Measurements from ENCODE around the gene RTBDN.
A peak's percentile ranks its signal among the peaks of the same experiment; 100 is the strongest.

RTBDN gene

DNA sequence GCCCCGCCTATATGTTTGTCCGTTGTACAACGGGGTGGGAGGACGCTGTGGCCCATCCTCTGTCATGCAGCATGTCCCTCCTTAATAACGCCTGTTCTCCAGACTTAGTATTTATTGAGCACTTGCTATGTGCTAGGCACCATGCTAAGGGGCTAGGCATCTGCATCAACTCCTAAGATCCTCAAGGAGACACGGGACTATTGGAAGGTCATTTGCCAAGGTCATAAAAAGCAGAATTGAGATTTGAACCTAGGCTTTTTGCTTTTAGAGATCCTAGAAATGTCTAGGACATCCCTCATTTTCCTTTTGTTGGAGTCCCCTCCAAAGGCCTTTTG is 2.1 kb upstream of the RTBDN start:
- H3K4me1 ChIP-seq: peaks cover 16% of the 10 kb centered on the region

DNA sequence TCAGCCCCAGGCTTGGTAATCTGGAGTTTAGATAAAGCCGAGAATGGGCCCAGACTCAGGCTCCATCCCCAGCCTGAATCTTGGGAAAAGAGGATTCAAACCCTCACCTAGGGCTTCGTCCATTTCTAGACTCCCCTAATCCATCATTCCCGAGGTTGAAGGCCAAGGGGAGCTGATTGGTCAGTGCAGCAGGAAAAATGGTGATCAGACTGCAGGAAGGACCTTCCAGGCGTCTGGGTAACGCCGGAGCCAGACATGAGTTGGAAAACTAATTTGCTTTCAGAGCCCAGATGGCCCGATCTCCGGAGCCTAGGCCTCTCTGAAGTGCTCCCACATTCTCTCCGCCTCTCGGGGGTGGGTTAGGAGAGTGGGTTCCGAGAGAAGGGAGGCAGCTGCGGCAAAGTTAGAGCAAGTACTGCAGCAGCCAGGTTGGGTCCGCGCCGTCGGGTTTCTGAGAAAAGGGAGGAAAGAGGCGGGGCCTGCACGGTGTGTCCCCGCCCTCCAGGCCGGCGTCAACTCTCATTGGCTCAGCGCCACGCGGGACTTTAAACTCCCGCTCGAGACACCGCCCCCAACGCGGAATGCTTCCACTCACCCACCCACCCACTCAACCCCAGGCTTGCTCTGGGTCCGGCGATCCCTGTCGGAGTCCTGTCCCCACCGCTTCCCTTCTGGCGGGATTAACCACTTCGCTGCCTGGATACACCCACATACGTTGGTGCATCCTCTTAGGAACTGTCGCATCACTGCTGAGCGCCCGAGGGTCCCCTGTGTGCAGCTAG is 788 bp upstream of the RTBDN start:
- TF ChIP-seq, protein P1, sequence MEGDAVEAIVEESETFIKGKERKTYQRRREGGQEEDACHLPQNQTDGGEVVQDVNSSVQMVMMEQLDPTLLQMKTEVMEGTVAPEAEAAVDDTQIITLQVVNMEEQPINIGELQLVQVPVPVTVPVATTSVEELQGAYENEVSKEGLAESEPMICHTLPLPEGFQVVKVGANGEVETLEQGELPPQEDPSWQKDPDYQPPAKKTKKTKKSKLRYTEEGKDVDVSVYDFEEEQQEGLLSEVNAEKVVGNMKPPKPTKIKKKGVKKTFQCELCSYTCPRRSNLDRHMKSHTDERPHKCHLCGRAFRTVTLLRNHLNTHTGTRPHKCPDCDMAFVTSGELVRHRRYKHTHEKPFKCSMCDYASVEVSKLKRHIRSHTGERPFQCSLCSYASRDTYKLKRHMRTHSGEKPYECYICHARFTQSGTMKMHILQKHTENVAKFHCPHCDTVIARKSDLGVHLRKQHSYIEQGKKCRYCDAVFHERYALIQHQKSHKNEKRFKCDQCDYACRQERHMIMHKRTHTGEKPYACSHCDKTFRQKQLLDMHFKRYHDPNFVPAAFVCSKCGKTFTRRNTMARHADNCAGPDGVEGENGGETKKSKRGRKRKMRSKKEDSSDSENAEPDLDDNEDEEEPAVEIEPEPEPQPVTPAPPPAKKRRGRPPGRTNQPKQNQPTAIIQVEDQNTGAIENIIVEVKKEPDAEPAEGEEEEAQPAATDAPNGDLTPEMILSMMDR (IDR thresholded peaks at IDR 0.05): no peak
- no peak overlapping the region for H3K9ac ChIP-seq
- no peaks in the 10 kb centered on the region for H3K36me3 ChIP-seq (ENCODE audit: control insufficient read depth, insufficient read depth, low read length)
- H3K4me3 ChIP-seq (ENCODE audit: low read depth, low read length): no peak overlapping the region
- H3K27me3 ChIP-seq (ENCODE audit: control insufficient read depth, insufficient read depth, low read length): no peaks in the 10 kb centered on the region
- peak overlapping the region; percentile 13 for H3K27ac ChIP-seq
- no peaks in the 10 kb centered on the region for H3K79me2 ChIP-seq
- H3K9me3 ChIP-seq (ENCODE audit: control insufficient read depth, low read length): no peaks in the 10 kb centered on the region
- H3K4me1 ChIP-seq: peaks cover 9% of the 10 kb centered on the region
- H3K4me2 ChIP-seq (ENCODE audit: low read length): no peak overlapping the region
- peak overlapping the region; percentile 35 for H2AFZ ChIP-seq

More for the DNA sequence above, 2.1 kb upstream of the RTBDN start:
- no peak overlapping the region for H3K9ac ChIP-seq
- H3K4me2 ChIP-seq (ENCODE audit: low read length): no peak overlapping the region
- peaks cover 6% of the 10 kb centered on the region for H3K79me2 ChIP-seq
- no peak overlapping the region for H3K27ac ChIP-seq
- H3K4me3 ChIP-seq (ENCODE audit: low read depth, low read length): no peak overlapping the region
- no peaks in the 10 kb centered on the region for H3K27me3 ChIP-seq (ENCODE audit: control insufficient read depth, insufficient read depth, low read length)
- H3K36me3 ChIP-seq (ENCODE audit: control insufficient read depth, insufficient read depth, low read length): no peaks in the 10 kb centered on the region
- H2AFZ ChIP-seq: no peak overlapping the region
- H3K9me3 ChIP-seq (ENCODE audit: control insufficient read depth, low read length): no peaks in the 10 kb centered on the region
- TF ChIP-seq, protein P1 (IDR thresholded peaks at IDR 0.05): no peak

DNA sequence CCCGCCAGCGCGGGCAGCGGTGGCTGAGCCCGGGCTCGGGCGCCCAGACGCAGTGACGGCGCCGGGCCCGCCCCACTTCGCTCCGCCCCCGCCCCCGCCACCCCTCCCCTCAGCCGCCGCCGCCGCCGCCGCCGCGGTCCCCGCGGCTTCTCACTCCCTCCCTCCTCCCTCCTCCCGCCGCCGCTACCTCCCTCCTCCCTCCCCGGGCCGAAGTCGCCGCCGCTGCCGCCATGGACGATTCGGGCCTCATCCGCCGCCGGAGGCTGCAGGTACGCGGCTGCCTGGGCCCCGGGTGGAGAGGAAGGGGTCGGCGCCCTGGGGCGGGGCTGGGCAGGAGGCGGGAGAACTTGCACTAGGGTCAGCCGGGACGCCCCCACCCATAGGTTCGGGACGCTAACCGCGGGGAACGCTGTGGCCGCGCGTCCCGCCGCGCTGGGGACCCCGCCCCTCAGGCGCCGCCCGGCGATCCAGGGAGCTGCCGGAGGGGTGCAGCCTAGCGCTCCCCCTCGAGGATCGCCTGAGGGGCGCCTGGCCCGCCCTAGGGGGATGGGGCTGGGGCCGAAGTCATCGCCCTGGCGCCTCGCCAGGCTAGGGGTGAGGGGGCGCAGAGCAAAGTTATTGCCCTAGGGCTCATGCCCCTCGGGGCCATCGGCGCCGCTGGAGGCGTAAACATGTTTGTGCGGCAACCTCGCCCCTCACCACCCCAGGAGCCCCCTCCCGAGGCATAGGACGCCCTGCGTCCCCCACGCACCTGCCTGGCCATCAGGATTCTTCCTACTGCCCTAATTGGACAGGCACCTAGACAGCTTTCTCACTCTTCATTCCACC is 427 bp downstream of the RTBDN start:
- Histone ChIP-seq H3K27ac (peak overlapping the region; percentile 45), H3K4me2 (ENCODE audit: low read length) (peak overlapping the region; percentile 58), H3K79me2 (no peaks in the 10 kb centered on the region), H3K9ac (peak overlapping the region; percentile 48), H3K36me3 (ENCODE audit: control insufficient read depth, insufficient read depth, low read length) (no peaks in the 10 kb centered on the region), H2AFZ (peak overlapping the region; percentile 96), H3K27me3 (ENCODE audit: control insufficient read depth, insufficient read depth, low read length) (no peaks in the 10 kb centered on the region), H3K4me3 (ENCODE audit: low read depth, low read length) (peak overlapping the region; percentile 40), H3K4me1 (peaks cover 12% of the 10 kb centered on the region), H3K9me3 (ENCODE audit: control insufficient read depth, low read length) (no peaks in the 10 kb centered on the region)
- TF ChIP-seq, protein P1 (IDR thresholded peaks at IDR 0.05): no peak

DNA sequence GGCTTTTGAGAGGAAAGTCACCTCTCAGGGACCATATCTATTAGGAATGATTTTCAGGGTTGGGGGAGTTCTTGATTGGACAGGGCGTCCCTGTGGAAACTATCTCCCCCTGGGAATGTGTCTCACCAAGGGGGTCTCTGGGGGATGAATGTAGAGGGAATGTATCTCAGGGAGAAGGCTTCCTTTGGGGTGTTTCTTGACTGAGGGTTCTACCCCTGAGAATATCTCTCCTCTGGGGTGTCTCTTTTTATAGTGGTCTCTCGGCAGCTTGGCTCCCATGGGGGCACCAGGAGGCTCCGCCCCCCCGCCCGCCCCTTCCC is 1.0 kb downstream of the RTBDN start:
- Histone ChIP-seq H3K27ac (no peak overlapping the region), H3K4me1 (peaks cover 15% of the 10 kb centered on the region), H3K4me3 (ENCODE audit: low read depth, low read length) (no peak overlapping the region), H3K9me3 (ENCODE audit: control insufficient read depth, low read length) (no peaks in the 10 kb centered on the region), H2AFZ (peak overlapping the region; percentile 78), H3K27me3 (ENCODE audit: control insufficient read depth, insufficient read depth, low read length) (no peaks in the 10 kb centered on the region), H3K9ac (no peak overlapping the region), H3K36me3 (ENCODE audit: control insufficient read depth, insufficient read depth, low read length) (no peaks in the 10 kb centered on the region), H3K4me2 (ENCODE audit: low read length) (no peak overlapping the region), H3K79me2 (no peaks in the 10 kb centered on the region)
- TF ChIP-seq, protein P1 (IDR thresholded peaks at IDR 0.05): no peak

Data from parathyroid adenoma (tissue), 2 donors.